B cell (primary cell): ENCODE results near the gene SATL1. TPM values are rescaled to one million over a fixed set of nuclear protein-coding genes. Genes with fewer than 3 reads are reported as not detected.

Source experiments
- ATAC-seq: fragments of 200-7000 bp; cut with Tn5 transposase; one replicate; pipeline ENCODE4 v1.10.0; 2021; ENCODE audit warnings: low read depth, mild to moderate bottlenecking, moderate number of reproducible peaks, moderate library complexity
- CTCF ChIA-PET: fragments of 350-600 bp; sonication (Branson Sonifier 250); formaldehyde crosslinking; loops from one replicate; lab custom pipeline; 2021; ENCODE audit warnings: antibody characterized with exemption, inconsistent platforms; lab: Charles Lee
- POLR2A ChIA-PET: fragments of 350-600 bp; sonication (Branson Sonifier 250); formaldehyde crosslinking; loops from one replicate; lab custom pipeline; 2021; ENCODE audit warnings: antibody characterized with exemption; lab: Charles Lee
- DNase-seq: peaks from one replicate; pipeline ENCODE4 v3.0.0; 2013
- H2AFZ ChIP-seq: 2 replicates; pipeline ENCODE4 v1.6.1; 2012; ENCODE audit warnings: mild to moderate bottlenecking, low read depth, low read length; ENCODE audit not compliant: insufficient read depth, poor library complexity, severe bottlenecking
- H3K27ac ChIP-seq, 2 donors: 1 replicate in 1 of 2; 2 replicates in 1 of 2; pipeline ENCODE4 v1.5.1; 2012 to 2013; ENCODE audit warnings: low read length in 2 of 2, mild to moderate bottlenecking in 2 of 2, moderate library complexity in 1 of 2
- H3K27me3 ChIP-seq, 4 experiments: fragments of 200-600 bp in 1 of 4; sonication (generic) in 1 of 4; replicated peaks in 1 of 4; 1 replicate in 2 of 4; 2 replicates in 2 of 4; pipeline versions ENCODE4 v1.6.1 to v1.7.0; 2013 to 2016; ENCODE audit warnings: low read length in 3 of 4, mild to moderate bottlenecking in 2 of 4, mixed read lengths in 1 of 4, moderate library complexity in 1 of 4; ENCODE audit not compliant: insufficient read depth in 4 of 4, control insufficient read depth in 3 of 4; ENCODE audit errors: control extremely low read depth in 1 of 4
- H3K36me3 ChIP-seq, 2 experiments: replicated peaks in 1 of 2; 1 replicate in 1 of 2; 2 replicates in 1 of 2; pipeline versions ENCODE4 v1.6.1 to v1.7.1; 2013; ENCODE audit warnings: low read length in 1 of 2; ENCODE audit not compliant: insufficient read depth in 2 of 2, control insufficient read depth in 1 of 2; ENCODE audit errors: control extremely low read depth in 1 of 2, extremely low read depth in 1 of 2
- H3K4me1 ChIP-seq, 2 donors: fragments of 200-600 bp in 1 of 2; sonication (generic) in 1 of 2; 1 replicate in 1 of 2; 2 replicates in 1 of 2; pipeline versions ENCODE4 v1.5.1 to v1.6.1; 2013 to 2017; ENCODE audit warnings: low read length in 2 of 2; ENCODE audit not compliant: control insufficient read depth in 2 of 2, insufficient read depth in 2 of 2
- H3K4me2 ChIP-seq: replicated peaks from 2 replicates; pipeline ENCODE3; 2012; ENCODE audit warnings: mild to moderate bottlenecking, low read depth, low read length; ENCODE audit not compliant: poor library complexity, severe bottlenecking
- H3K4me3 ChIP-seq, 5 experiments: fragments of 200-600 bp in 1 of 5; sonication (generic) in 1 of 5; 1 replicate in 3 of 5; 2 replicates in 2 of 5; pipeline versions ENCODE4 v1.5.1 to v1.7.0; 2011 to 2016; ENCODE audit warnings: low read length in 4 of 5, mild to moderate bottlenecking in 4 of 5, low read depth in 2 of 5, control low read depth in 1 of 5, moderate library complexity in 1 of 5; ENCODE audit not compliant: insufficient read depth in 1 of 5; ENCODE audit errors: control extremely low read depth in 1 of 5, extremely low read depth in 1 of 5
- H3K79me2 ChIP-seq: fragments of 200-600 bp; sonication (generic); one replicate; pipeline ENCODE4 v1.6.0; 2016; ENCODE audit warnings: low read length; ENCODE audit not compliant: control insufficient read depth, insufficient read depth
- H3K9ac ChIP-seq: fragments of 200-600 bp; sonication (generic); 2 replicates; pipeline ENCODE4 v1.6.1; 2017; ENCODE audit warnings: mild to moderate bottlenecking, low read length, moderate library complexity
- H3K9me3 ChIP-seq, 3 donors: one replicate each; pipeline versions ENCODE4 v1.6.1 to v1.7.1; 2013; ENCODE audit warnings: low read length in 2 of 3; ENCODE audit not compliant: control insufficient read depth in 2 of 3, insufficient read depth in 1 of 3; ENCODE audit errors: control extremely low read depth in 1 of 3
- H4K20me1 ChIP-seq: 2 replicates; pipeline ENCODE4 v1.6.0; 2012; ENCODE audit warnings: mild to moderate bottlenecking, low read length; ENCODE audit not compliant: insufficient read depth, control insufficient read depth, poor library complexity, severe bottlenecking
- H3K27ac Mint-ChIP-seq: one replicate; pipeline ENCODE4 v1.8.0; 2021; ENCODE audit warnings: mixed read lengths
- H3K27me3 Mint-ChIP-seq: one replicate; pipeline ENCODE4 v1.8.0; 2021; ENCODE audit warnings: mixed read lengths
- H3K4me1 Mint-ChIP-seq: one replicate; pipeline ENCODE4 v1.8.0; 2021; ENCODE audit warnings: mixed read lengths
- H3K4me3 Mint-ChIP-seq: one replicate; pipeline ENCODE4 v1.8.0; 2021; ENCODE audit warnings: mixed read lengths
- H3K9me3 Mint-ChIP-seq: one replicate; pipeline ENCODE4 v1.8.0; 2022; ENCODE audit warnings: mixed read lengths; ENCODE audit not compliant: insufficient read depth
- CTCF ChIP-seq: fragments of 200-600 bp; IDR thresholded peaks from one replicate; pipeline ENCODE4 v1.8.0; 2022; ENCODE audit warnings: antibody characterized with exemption, mild to moderate bottlenecking
- EZH2 ChIP-seq: IDR thresholded peaks from 2 replicates; pipeline ENCODE4 v1.6.1; 2012; ENCODE audit warnings: borderline replicate concordance, low read depth, mild to moderate bottlenecking, moderate library complexity, low read length; ENCODE audit not compliant: insufficient read depth, poor library complexity, severe bottlenecking
- WGBS: methylation state at CpG from one replicate; pipeline ENCODE4 v1.1.5; 2013; ENCODE audit warnings: missing lambda C conversion rate; ENCODE audit not compliant: insufficient coverage; 5-methylcytosine and 5-hydroxymethylcytosine counted together
- intact Hi-C: fragments of 100-400 bp; cut with micrococcal nuclease; formaldehyde crosslinking; loops from one replicate; pipeline ENCODE4 v1.10.0; 2022
- polyA plus RNA-seq: library from polyadenylated mRNA; depleted of rRNA; stranded (reverse); fragments of >200 nt; gene quantifications from 2 replicates; pipeline ENCODE4 v1.2.3, GENCODE V29; 2012
- total RNA-seq, 2 donors: library from RNA; stranded (reverse); fragments of 120-200 nt in 1 of 2; gene quantifications; 1 replicate in 1 of 2; 2 replicates in 1 of 2; pipeline versions ENCODE4 v1.2.3 to v1.2.4, GENCODE V29; 2013 to 2022

The SATL1 gene
- total and polyA plus RNA-seq, 2 donors (not counting 1 experiment from before 2014, with no cell fraction given): 0.04 TPM; not detected in 1

GRCh38 chrX:85065512-85066198 lies 177.9 kb downstream of the SATL1 start:
- no peak overlapping the region for H2AFZ ChIP-seq
- no peaks in the 10 kb centered on the region for H4K20me1 ChIP-seq
- no peaks in the 10 kb centered on the region for H3K4me1 Mint-ChIP-seq
- no peaks in the 10 kb centered on the region for H3K9me3 ChIP-seq
- H3K27ac ChIP-seq: no peak overlapping the region
- H3K79me2 ChIP-seq: no peaks in the 10 kb centered on the region
- POLR2A ChIA-PET: no interaction called here
- H3K36me3 ChIP-seq: peaks cover 0 to 2% of the 10 kb centered on the region in 2 experiments
- H3K27ac Mint-ChIP-seq: no peak overlapping the region
- intact Hi-C loops: no loop called here
- H3K4me3 Mint-ChIP-seq: no peak overlapping the region
- DNase-seq (no peak), ATAC-seq (no peak)
- no CpG with 5 or more reads among the region's 4 CpGs for WGBS
- H3K27me3 Mint-ChIP-seq: no peaks in the 10 kb centered on the region
- TF ChIP-seq EZH2: no peak
- no peak for TF ChIP-seq CTCF
- no peaks in the 10 kb centered on the region for H3K9me3 Mint-ChIP-seq
- no peak overlapping the region for H3K4me2 ChIP-seq
- H3K4me3 ChIP-seq: no peak overlapping the region
- no peaks in the 10 kb centered on the region for H3K27me3 ChIP-seq
- H3K4me1 ChIP-seq: no peaks in the 10 kb centered on the region
- H3K9ac ChIP-seq: no peak overlapping the region
- CTCF ChIA-PET: no interaction called here

- ChIA-PET POLR2A (no interaction called here), CTCF (interaction anchor here (0.9 to 1.1 kb wide), 2 partner anchors 323 to 1007 kb away, joined by 3 to 4 read pairs; no protein-coding TSS in a partner anchor)
- Histone ChIP-seq H3K9ac (no peak overlapping the region), H2AFZ (no peak overlapping the region), H3K27ac (no peak overlapping the region), H3K79me2 (no peaks in the 10 kb centered on the region), H3K4me1 (no peaks in the 10 kb centered on the region), H3K27me3 (no peaks in the 10 kb centered on the region), H3K9me3 (no peaks in the 10 kb centered on the region), H3K4me3 (no peak overlapping the region), H4K20me1 (no peaks in the 10 kb centered on the region), H3K4me2 (no peak overlapping the region), H3K36me3 (peaks cover 0 to 2% of the 10 kb centered on the region in 2 experiments)
- Mint-ChIP-seq H3K4me3 (no peak overlapping the region), H3K9me3 (no peaks in the 10 kb centered on the region), H3K4me1 (no peaks in the 10 kb centered on the region), H3K27ac (no peak overlapping the region), H3K27me3 (no peaks in the 10 kb centered on the region)
- no CpG with 5 or more reads among the region's 2 CpGs for WGBS
- intact Hi-C loops: no loop called here
- no peak for ATAC-seq
- TF ChIP-seq EZH2: no peak
- no peak for TF ChIP-seq CTCF
- DNase-seq: no peak
These were observed 190.8 kb downstream of the SATL1 start for GRCh38 chrX:85052636-85053343.
